LNCaP clone FGC (cell line): ENCODE measurements around the gene TMEM244.

Experiments
- DNase-seq: peaks from one replicate; pipeline ENCODE4 v3.0.0-alpha.2; 2011; ENCODE audit warnings: low read depth
- H3K4me3 ChIP-seq: 2 replicates; pipeline ENCODE4 v1.5.1; 2011; ENCODE audit warnings: mild to moderate bottlenecking, low read depth, low read length, control low read depth
- CTCF ChIP-seq: IDR thresholded peaks from 2 replicates; pipeline ENCODE4 v1.5.1; 2012; ENCODE audit warnings: mild to moderate bottlenecking; ENCODE audit not compliant: control insufficient read depth, insufficient read depth; ENCODE audit errors: extremely low read depth

TMEM244 gene

GRCh38 chr6:129793447-129793846 is 67.7 kb downstream of the TMEM244 start:
- no peak for TF ChIP-seq CTCF
- H3K4me3 ChIP-seq, result no peak overlapping the region
- no peak for DNase-seq

- DNase-seq, result no peak
- no peak for TF ChIP-seq CTCF
Observed at GRCh38 chr6:129792049-129792448, 69.1 kb downstream of the TMEM244 start.

GRCh38 chr6:129790785-129791184 is 70.3 kb downstream of the TMEM244 start:
- TF ChIP-seq CTCF, result no peak
- no peak overlapping the region for H3K4me3 ChIP-seq
- no peak for DNase-seq

More at GRCh38 chr6:129792049-129792448, 69.1 kb downstream of the TMEM244 start:
- no peak overlapping the region for H3K4me3 ChIP-seq

GRCh38 chr6:129789974-129790373 is 71.1 kb downstream of the TMEM244 start:
- no peak for DNase-seq
- no peak overlapping the region for H3K4me3 ChIP-seq
- TF ChIP-seq CTCF, result no peak

- H3K4me3 ChIP-seq, result no peak overlapping the region
- DNase-seq, result no peak
- no peak for TF ChIP-seq CTCF
Observed at GRCh38 chr6:129787816-129788215, 73.3 kb downstream of the TMEM244 start.

- H3K4me3 ChIP-seq, result no peak overlapping the region
- TF ChIP-seq CTCF, result no peak
- DNase-seq, result no peak
Observed at GRCh38 chr6:129786548-129786947, 74.6 kb downstream of the TMEM244 start.

- TF ChIP-seq CTCF, result no peak
- no peak overlapping the region for H3K4me3 ChIP-seq
- no peak for DNase-seq
Observed at GRCh38 chr6:129785756-129786135, 75.4 kb downstream of the TMEM244 start.
